ENCODE results near the gene MEIS2.

MEIS2 gene

DNA sequence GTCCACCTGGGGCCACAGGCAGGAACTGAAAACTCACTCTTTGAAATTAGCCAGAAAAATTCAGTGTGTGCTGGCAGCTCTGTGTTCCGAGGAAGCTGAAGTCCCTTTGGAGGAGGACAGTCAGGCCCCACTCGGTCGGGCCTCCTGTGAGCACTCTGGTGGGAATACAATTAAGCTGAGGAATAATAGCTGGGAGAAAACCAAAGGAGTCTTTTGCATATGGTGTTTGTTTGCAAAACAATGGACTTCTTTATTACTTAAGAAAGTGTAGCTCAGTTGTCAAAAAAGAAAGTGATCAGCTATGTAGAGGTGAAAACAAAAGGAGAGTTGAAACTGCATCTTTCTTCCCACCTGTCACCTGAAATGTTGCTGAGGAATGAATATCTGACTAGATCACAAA lies 202.5 kb downstream of the MEIS2 start:
- H3K36me3 ChIP-seq (ENCODE audit: insufficient read depth, low read length), result no peaks in the 10 kb centered on the region; the same call in 1 of the 2 replicates
- no peak overlapping the region for H3K27ac ChIP-seq (ENCODE audit: low read depth, low read length)
- H2AFZ ChIP-seq (ENCODE audit: low read length, unreplicated experiment), result no peak overlapping the region
- H3K79me2 ChIP-seq (ENCODE audit: control insufficient read depth, insufficient read depth, low read length, unreplicated experiment), result no peaks in the 10 kb centered on the region
- H3K4me3 ChIP-seq (ENCODE audit: low read depth, low read length), result no peak overlapping the region
- no peaks in the 10 kb centered on the region for H3K4me1 ChIP-seq (ENCODE audit: control insufficient read depth, insufficient read depth, low read length, unreplicated experiment)
- no peaks in the 10 kb centered on the region for H3K27me3 ChIP-seq (ENCODE audit: insufficient read depth, low read length)

DNA sequence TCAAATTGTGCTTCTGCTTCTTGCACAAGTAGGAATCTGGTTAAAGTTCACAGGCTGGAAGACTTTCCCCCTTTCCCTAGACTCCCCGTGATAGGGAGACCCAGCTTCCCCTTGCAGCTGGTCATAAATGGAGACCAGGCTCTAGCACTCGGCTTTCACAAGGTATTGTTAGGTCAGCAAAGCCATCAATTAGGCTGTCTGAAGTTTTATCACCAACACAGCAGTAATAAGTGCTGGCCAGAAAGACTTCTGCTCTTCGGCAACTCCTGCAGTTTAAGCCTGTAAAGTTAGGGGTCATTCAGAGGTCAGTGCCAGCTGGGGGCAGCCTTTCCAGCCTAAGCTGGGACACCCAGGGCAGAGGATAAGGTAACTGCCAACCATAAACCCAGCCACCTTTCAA lies 203.4 kb downstream of the MEIS2 start:
- Histone ChIP-seq H3K27me3 (ENCODE audit: insufficient read depth, low read length) (no peaks in the 10 kb centered on the region), H3K36me3 (ENCODE audit: insufficient read depth, low read length) (peaks cover 6% of the 10 kb centered on the region), H3K79me2 (ENCODE audit: control insufficient read depth, insufficient read depth, low read length, unreplicated experiment) (no peaks in the 10 kb centered on the region), H2AFZ (ENCODE audit: low read length, unreplicated experiment) (no peak overlapping the region), H3K4me3 (ENCODE audit: low read depth, low read length) (no peak overlapping the region), H3K4me1 (ENCODE audit: control insufficient read depth, insufficient read depth, low read length, unreplicated experiment) (no peaks in the 10 kb centered on the region), H3K27ac (ENCODE audit: low read depth, low read length) (no peak overlapping the region)

DNA sequence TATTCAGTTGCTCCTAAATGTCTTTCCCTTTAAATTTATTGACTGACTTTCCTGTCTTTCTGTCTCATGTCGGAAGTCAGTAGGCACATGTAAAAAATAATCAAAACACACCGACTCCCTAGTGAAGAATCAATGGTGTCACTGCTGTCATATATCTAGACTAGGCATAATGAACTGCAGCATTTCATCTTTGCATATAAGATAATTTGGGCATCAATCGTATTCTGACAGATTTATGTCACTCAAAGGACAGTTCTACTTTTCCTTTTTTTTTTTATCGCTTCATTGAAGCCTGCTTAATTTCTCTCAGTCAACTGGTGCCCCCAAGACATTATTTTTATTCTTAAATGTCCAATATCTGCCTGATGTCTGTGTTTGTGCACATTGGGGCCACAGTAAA lies 206.3 kb downstream of the MEIS2 start:
- Histone ChIP-seq H3K4me1 (ENCODE audit: control insufficient read depth, insufficient read depth, low read length, unreplicated experiment) (no peaks in the 10 kb centered on the region), H2AFZ (ENCODE audit: low read length, unreplicated experiment) (no peak overlapping the region), H3K36me3 (ENCODE audit: insufficient read depth, low read length) (peaks cover 12% of the 10 kb centered on the region), H3K4me3 (ENCODE audit: low read depth, low read length) (no peak overlapping the region), H3K27ac (ENCODE audit: low read depth, low read length) (no peak overlapping the region), H3K79me2 (ENCODE audit: control insufficient read depth, insufficient read depth, low read length, unreplicated experiment) (no peaks in the 10 kb centered on the region), H3K27me3 (ENCODE audit: insufficient read depth, low read length) (no peaks in the 10 kb centered on the region)

DNA sequence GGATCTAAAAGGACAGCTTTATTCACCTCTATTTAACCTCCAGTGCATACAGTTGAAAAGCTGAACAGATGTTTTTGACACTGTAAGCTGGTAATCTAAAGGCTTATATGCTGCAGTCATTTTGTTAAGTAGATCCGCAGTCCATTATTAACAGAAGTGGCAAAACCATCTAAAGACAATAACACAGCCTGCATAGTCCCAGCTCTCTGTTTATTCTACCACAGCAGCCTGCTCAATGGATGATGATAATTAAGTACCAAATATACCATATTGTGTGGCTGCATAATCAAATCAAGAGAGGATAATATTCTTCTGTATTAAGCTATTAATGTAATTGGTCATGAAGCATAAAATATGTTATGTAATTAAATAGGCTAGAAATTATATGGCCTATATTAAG lies 207.1 kb downstream of the MEIS2 start:
- no peaks in the 10 kb centered on the region for H3K27me3 ChIP-seq (ENCODE audit: insufficient read depth, low read length)

DNA sequence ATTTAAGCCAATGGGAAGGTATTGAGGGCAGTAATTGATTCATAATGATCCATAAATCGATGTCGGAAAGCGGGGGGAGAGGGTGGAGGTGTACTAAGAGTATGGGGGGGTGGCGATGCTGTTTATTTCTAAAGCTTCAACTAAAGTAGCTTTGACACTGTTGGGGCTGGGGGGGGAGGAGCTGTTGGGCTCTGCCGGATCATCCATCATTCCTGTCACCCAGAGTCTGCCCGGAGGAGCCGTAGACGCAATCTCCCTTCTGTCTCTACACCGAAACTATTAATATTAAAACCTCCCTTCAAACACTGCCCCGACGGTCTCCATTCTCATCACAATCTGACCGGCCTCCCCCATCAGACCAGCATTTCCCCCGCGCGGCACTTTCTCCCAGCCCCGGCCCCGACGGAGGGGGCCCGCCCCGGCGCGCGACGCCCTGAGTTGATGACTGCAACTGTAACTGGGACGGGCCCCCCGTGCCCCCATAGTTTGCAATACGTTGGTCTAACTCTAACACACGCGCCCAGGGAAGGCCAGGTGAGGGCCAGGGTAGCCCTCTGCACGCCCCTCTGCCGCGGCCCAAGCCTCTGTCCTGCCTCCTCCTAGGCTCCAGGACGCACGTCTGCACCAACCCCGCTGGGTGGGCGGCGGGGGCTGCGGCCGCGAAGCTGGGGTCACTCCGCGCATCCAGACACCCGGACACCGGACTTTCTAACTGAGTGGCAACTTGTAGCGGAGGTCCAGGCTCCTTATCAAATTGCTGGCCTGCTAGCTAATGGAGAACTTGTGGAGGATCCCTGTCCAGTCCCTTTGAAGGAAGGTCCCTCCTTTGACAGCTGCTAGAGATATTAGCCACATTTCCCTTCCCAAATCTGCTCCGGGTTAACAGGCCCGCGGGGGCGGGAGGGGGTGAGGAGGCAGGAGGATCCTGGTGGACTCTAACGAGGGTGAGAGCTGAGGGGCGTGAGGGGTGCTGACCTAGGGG lies 212.0 kb downstream of the MEIS2 start:
- H3K4me1 ChIP-seq (ENCODE audit: control insufficient read depth, insufficient read depth, low read length, unreplicated experiment), result no peaks in the 10 kb centered on the region
- no peaks in the 10 kb centered on the region for H3K79me2 ChIP-seq (ENCODE audit: control insufficient read depth, insufficient read depth, low read length, unreplicated experiment)
- H3K27ac ChIP-seq (ENCODE audit: low read depth, low read length), result no peak overlapping the region
- peaks cover 12% of the 10 kb centered on the region for H3K36me3 ChIP-seq (ENCODE audit: insufficient read depth, low read length)
- peaks cover 17% of the 10 kb centered on the region; the same call in 1 of the 2 replicates for H3K27me3 ChIP-seq (ENCODE audit: insufficient read depth, low read length)
- H2AFZ ChIP-seq (ENCODE audit: low read length, unreplicated experiment), result no peak overlapping the region
- no peak overlapping the region for H3K4me3 ChIP-seq (ENCODE audit: low read depth, low read length)

More for the DNA sequence above, 207.1 kb downstream of the MEIS2 start:
- Histone ChIP-seq H3K27ac (ENCODE audit: low read depth, low read length) (no peak overlapping the region), H3K79me2 (ENCODE audit: control insufficient read depth, insufficient read depth, low read length, unreplicated experiment) (no peaks in the 10 kb centered on the region), H2AFZ (ENCODE audit: low read length, unreplicated experiment) (no peak overlapping the region), H3K4me1 (ENCODE audit: control insufficient read depth, insufficient read depth, low read length, unreplicated experiment) (no peaks in the 10 kb centered on the region), H3K36me3 (ENCODE audit: insufficient read depth, low read length) (peaks cover 12% of the 10 kb centered on the region), H3K4me3 (ENCODE audit: low read depth, low read length) (no peak overlapping the region)

DNA sequence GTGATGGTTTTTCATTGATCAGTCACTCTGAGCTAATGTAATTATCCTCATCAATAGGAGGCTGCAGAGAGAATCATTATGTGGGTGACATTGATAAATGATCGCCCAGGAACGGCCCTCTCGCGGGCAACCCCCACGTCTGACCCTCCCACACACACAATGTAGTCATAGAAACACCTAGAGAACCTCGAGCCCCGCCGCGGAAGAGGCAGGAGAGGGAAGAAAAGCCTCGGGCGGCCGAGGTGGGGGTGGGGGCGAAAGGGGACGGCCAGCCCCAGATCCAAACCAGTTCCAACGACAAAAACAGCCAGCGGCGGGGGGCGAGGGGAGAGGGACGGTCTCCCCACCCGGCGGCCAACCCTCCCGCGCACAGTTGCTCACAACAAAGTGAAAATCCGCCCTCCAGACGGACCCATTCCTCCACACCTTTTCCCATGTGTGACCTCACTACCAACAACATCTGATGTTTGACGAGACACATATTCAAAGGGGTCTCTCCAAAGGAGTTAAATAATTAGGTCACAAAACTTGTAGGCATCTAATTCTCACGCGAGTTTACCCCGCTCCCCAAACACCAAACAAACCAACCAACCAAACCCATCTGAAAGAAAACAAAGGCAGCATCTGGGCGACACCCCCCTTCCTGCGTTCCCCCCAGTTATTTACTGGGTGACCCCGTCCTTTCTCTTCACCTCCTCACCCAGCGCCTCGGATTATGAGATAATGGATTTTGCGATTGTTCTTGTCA lies 213.0 kb downstream of the MEIS2 start:
- Histone ChIP-seq H3K27ac (ENCODE audit: low read depth, low read length) (no peak overlapping the region), H3K36me3 (ENCODE audit: insufficient read depth, low read length) (peaks cover 10% of the 10 kb centered on the region), H3K4me3 (ENCODE audit: low read depth, low read length) (peak overlapping the region; percentile 59), H3K27me3 (ENCODE audit: insufficient read depth, low read length) (peaks cover 24% of the 10 kb centered on the region), H3K4me1 (ENCODE audit: control insufficient read depth, insufficient read depth, low read length, unreplicated experiment) (peaks cover 5% of the 10 kb centered on the region), H3K79me2 (ENCODE audit: control insufficient read depth, insufficient read depth, low read length, unreplicated experiment) (no peaks in the 10 kb centered on the region), H2AFZ (ENCODE audit: low read length, unreplicated experiment) (no peak overlapping the region)

DNA sequence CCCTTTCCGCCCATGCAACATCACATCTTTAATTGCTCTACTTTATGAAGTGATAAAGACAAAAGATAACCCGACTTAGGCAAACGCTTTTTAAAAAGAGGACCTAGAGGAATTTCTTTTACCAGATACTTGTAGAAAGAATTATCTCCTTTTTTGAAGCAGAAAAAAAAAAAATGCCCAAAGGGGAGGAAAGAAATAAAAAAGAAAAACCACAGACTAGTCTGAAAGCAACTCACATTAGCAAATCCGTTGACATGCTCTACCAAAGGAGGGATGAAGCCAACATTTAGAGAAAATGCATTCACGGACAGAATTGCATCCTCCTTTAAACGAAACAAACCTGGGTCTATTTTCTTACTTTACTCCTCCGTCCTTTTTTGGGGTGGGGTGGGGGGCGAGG lies 213.6 kb downstream of the MEIS2 start:
- Histone ChIP-seq H3K27ac (ENCODE audit: low read depth, low read length) (no peak overlapping the region), H3K36me3 (ENCODE audit: insufficient read depth, low read length) (0 out of 2 replicates have a peak, but pooled peaks cover 4% of the 10 kb centered on the region), H3K4me3 (ENCODE audit: low read depth, low read length) (no peak overlapping the region), H3K27me3 (ENCODE audit: insufficient read depth, low read length) (peaks cover 31% of the 10 kb centered on the region), H2AFZ (ENCODE audit: low read length, unreplicated experiment) (no peak overlapping the region), H3K4me1 (ENCODE audit: control insufficient read depth, insufficient read depth, low read length, unreplicated experiment) (peaks cover 5% of the 10 kb centered on the region), H3K79me2 (ENCODE audit: control insufficient read depth, insufficient read depth, low read length, unreplicated experiment) (no peaks in the 10 kb centered on the region)

DNA sequence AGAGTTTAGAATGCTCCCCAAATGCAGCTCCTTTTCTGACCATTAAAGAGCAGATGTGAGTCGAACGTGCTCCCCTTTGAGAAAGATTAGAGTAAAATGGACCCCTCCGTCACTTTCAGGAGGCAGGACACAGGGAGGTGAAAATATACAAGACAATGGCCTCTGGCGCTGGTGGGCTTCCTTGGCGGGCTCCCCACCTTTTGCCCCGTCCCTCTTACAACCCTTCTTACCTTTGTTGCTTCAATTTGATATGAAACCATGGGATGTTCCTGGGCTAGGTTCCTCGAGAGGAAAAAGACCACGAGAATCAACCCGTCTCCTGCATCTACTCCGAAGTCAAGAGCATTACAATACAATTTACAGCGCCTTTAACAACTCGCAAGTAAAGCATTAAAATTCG lies 214.2 kb downstream of the MEIS2 start:
- Histone ChIP-seq H3K4me3 (ENCODE audit: low read depth, low read length) (no peak overlapping the region), H3K79me2 (ENCODE audit: control insufficient read depth, insufficient read depth, low read length, unreplicated experiment) (no peaks in the 10 kb centered on the region), H3K36me3 (ENCODE audit: insufficient read depth, low read length) (0 out of 2 replicates have a peak, but pooled peaks cover under 1% of the 10 kb centered on the region), H2AFZ (ENCODE audit: low read length, unreplicated experiment) (no peak overlapping the region), H3K27me3 (ENCODE audit: insufficient read depth, low read length) (peaks cover 36% of the 10 kb centered on the region), H3K4me1 (ENCODE audit: control insufficient read depth, insufficient read depth, low read length, unreplicated experiment) (peaks cover 5% of the 10 kb centered on the region), H3K27ac (ENCODE audit: low read depth, low read length) (no peak overlapping the region)

DNA sequence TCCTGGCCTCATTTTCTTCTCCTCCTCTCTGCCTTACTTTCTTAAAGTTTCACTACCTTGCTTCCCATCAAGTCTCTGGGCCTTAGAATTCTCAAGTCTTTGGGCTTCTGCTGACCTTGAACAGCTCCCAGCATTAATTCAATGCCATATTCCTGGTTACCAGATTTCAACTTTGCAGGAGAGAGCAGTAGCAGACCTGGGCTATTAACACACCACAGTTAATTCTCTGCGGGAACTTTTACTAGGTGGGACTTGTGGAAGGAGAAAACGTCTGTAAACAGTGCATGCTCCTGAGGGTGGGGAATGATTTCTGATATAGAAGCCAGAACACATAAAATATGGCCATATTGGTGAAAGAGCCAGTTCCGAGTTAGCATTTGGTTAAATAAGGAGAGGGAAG lies 214.6 kb downstream of the MEIS2 start:
- H3K27ac ChIP-seq (ENCODE audit: low read depth, low read length), result no peak overlapping the region
- no peaks in the 10 kb centered on the region for H3K79me2 ChIP-seq (ENCODE audit: control insufficient read depth, insufficient read depth, low read length, unreplicated experiment)
- no peak overlapping the region for H3K4me3 ChIP-seq (ENCODE audit: low read depth, low read length)
- peaks cover 5% of the 10 kb centered on the region for H3K4me1 ChIP-seq (ENCODE audit: control insufficient read depth, insufficient read depth, low read length, unreplicated experiment)
- H2AFZ ChIP-seq (ENCODE audit: low read length, unreplicated experiment), result no peak overlapping the region
- H3K36me3 ChIP-seq (ENCODE audit: insufficient read depth, low read length), result no peaks in the 10 kb centered on the region
- H3K27me3 ChIP-seq (ENCODE audit: insufficient read depth, low read length), result peaks cover 40% of the 10 kb centered on the region

DNA sequence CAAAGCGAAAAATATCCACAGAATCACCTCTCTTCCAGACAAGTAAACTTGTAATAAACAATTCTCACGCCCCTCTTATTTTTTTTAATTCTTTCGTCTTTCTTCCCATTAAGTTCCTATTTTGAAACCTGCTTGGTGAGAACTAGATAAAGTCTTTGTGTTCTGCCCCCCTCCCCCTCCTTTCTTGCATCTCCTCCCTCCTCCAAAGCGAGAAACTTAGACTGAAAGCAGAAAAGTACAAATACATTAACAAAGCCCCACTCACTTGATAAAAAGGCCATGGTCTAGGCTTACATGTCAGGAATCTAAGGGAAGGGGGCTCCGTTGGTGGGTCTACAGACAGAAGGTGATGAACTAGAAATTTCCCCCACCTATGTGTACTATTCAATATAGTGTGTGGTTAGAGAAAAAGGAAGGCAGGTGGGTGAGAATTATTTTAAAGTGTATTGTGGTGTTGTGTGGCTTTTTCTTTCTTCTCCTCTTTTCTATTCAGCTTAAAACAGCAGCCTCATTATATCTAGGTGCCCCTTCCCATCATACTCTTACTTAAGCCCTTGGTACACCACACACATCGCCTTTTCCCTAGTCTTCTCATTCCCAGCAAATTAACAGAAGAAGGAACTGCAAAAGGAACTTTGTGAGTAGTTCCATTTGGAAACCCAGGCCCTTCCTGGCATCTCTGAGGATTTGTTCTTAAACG lies 215.3 kb downstream of the MEIS2 start:
- no peak overlapping the region for H3K27ac ChIP-seq (ENCODE audit: low read depth, low read length)
- peaks cover 5% of the 10 kb centered on the region for H3K4me1 ChIP-seq (ENCODE audit: control insufficient read depth, insufficient read depth, low read length, unreplicated experiment)
- H3K27me3 ChIP-seq (ENCODE audit: insufficient read depth, low read length), result peaks cover 47% of the 10 kb centered on the region
- no peak overlapping the region for H3K4me3 ChIP-seq (ENCODE audit: low read depth, low read length)
- H3K36me3 ChIP-seq (ENCODE audit: insufficient read depth, low read length), result no peaks in the 10 kb centered on the region
- no peaks in the 10 kb centered on the region for H3K79me2 ChIP-seq (ENCODE audit: control insufficient read depth, insufficient read depth, low read length, unreplicated experiment)
- H2AFZ ChIP-seq (ENCODE audit: low read length, unreplicated experiment), result no peak overlapping the region
